HepG2 (cell line): ENCODE results near the gene GLI3. TPM values are rescaled to one million over a fixed set of nuclear protein-coding genes. Genes with fewer than 3 reads are reported as not detected.

Experiments
- ATAC-seq: fragments of 200-7000 bp; cut with Tn5 transposase; 3 replicates; pipeline ENCODE4 v1.9.1; 2020; ENCODE audit warnings: mild to moderate bottlenecking, moderate library complexity
- BruUV-seq: library from RNA; stranded (reverse); fragments of 400-500 nt; replicated peaks from 2 replicates; lab custom pipeline; 2021; lab: Mats Ljungman, UMichigan
- CTCF ChIA-PET: fragments of 300-600 bp; formaldehyde crosslinking; extraction: SDS; loops from one replicate; lab custom pipeline; 2021; ENCODE audit warnings: low total read pairs, inconsistent platforms, low intra/inter-chr PET ratio; lab: Yijun Ruan, JAX
- POLR2A ChIA-PET: fragments of 350-600 bp; sonication (Branson Sonifier 250); formaldehyde crosslinking; loops from one replicate; lab custom pipeline; 2020; ENCODE audit warnings: antibody characterized with exemption, inconsistent platforms; lab: Yijun Ruan, JAX
- DNase-seq: peaks from one replicate; pipeline ENCODE4 v3.0.0-alpha.2; 2015; ENCODE audit warnings: low spot score
- FAIRE-seq: peaks from 3 replicates; lab custom pipeline; 2011; peaks lifted over from hg19 to GRCh38; lab: Jason Lieb, UNC
- H2AFZ ChIP-seq: one replicate; pipeline ENCODE4 v1.6.1; 2011; ENCODE audit warnings: low read length, inconsistent platforms
- H3K27ac ChIP-seq: fragments of 300-600 bp; 3 replicates; pipeline ENCODE4 v1.8.0; 2011; ENCODE audit warnings: mixed run types, mild to moderate bottlenecking, mixed read lengths, low read length, inconsistent platforms; ENCODE audit not compliant: insufficient read depth; ENCODE audit errors: extremely low read length
- H3K27me3 ChIP-seq, 2 experiments: fragments of 200-600 bp in 1 of 2; 2 replicates in 1 of 2; 3 replicates in 1 of 2; pipeline versions ENCODE4 v1.6.0 to v1.8.0; 2011; ENCODE audit warnings: low read length in 2 of 2, mild to moderate bottlenecking in 2 of 2, moderate library complexity in 2 of 2, inconsistent platforms in 1 of 2; ENCODE audit not compliant: insufficient read depth in 2 of 2, control insufficient read depth in 1 of 2
- H3K36me3 ChIP-seq, 2 experiments: fragments of 200-600 bp in 1 of 2; replicated peaks in 1 of 2; 2 replicates in 1 of 2; 3 replicates in 1 of 2; pipeline versions ENCODE4 v1.5.1 to v1.8.0; 2011; ENCODE audit warnings: low read length in 2 of 2, inconsistent platforms in 1 of 2; ENCODE audit not compliant: insufficient read depth in 2 of 2, control insufficient read depth in 1 of 2
- H3K4me1 ChIP-seq: 2 replicates; pipeline ENCODE4 v1.5.1; 2012; ENCODE audit warnings: low read length, inconsistent platforms; ENCODE audit not compliant: insufficient read depth
- H3K4me2 ChIP-seq: 2 replicates; pipeline ENCODE4 v1.6.0; 2011; ENCODE audit warnings: low read depth, low read length, inconsistent platforms
- H3K4me3 ChIP-seq, 3 experiments: fragments of 200-600 bp in 1 of 3; sonication (generic), shearing (Covaris generic) in 1 of 3; replicated peaks in 1 of 3; 2 replicates each; pipeline ENCODE4 v1.5.1; 2011 to 2016; ENCODE audit warnings: low read length in 3 of 3, inconsistent platforms in 2 of 3, low read depth in 2 of 3, mild to moderate bottlenecking in 2 of 3, control low read depth in 1 of 3, mixed read lengths in 1 of 3; ENCODE audit not compliant: insufficient read depth in 1 of 3
- H3K79me2 ChIP-seq: one replicate; pipeline ENCODE4 v1.6.1; 2011; ENCODE audit warnings: low read length, inconsistent platforms; ENCODE audit not compliant: insufficient read depth
- H3K9ac ChIP-seq: 2 replicates; pipeline ENCODE4 v1.6.0; 2011; ENCODE audit warnings: mild to moderate bottlenecking, low read depth, low read length, inconsistent platforms; ENCODE audit not compliant: insufficient read depth
- H3K9me3 ChIP-seq: 2 replicates; pipeline ENCODE4 v1.5.1; 2012; ENCODE audit warnings: mild to moderate bottlenecking, low read length
- H4K20me1 ChIP-seq: 2 replicates; pipeline ENCODE4 v1.6.0; 2011; ENCODE audit warnings: inconsistent platforms, mild to moderate bottlenecking, low read length, moderate library complexity; ENCODE audit not compliant: insufficient read depth
- BCL3 ChIP-seq: sonication (generic); formaldehyde crosslinking; IDR thresholded peaks from 2 replicates; pipeline ENCODE4 v1.5.1; 2020; ENCODE audit warnings: mild to moderate bottlenecking, missing genetic modification reagents, moderate library complexity
- CREB3 ChIP-seq: sonication (generic); formaldehyde crosslinking; IDR thresholded peaks from 2 replicates; pipeline ENCODE4 v1.5.0; 2020; ENCODE audit warnings: missing genetic modification reagents
- E2F2 ChIP-seq: sonication (generic); formaldehyde crosslinking; IDR thresholded peaks from 2 replicates; pipeline ENCODE4 v1.4.0; 2020; ENCODE audit warnings: missing genetic modification reagents, borderline replicate concordance
- FOSL2 ChIP-seq: sonication (generic); formaldehyde crosslinking; IDR thresholded peaks from 2 replicates; pipeline ENCODE4 v1.4.0; 2020; ENCODE audit warnings: missing genetic modification reagents
- KLF12 ChIP-seq: sonication (generic); formaldehyde crosslinking; IDR thresholded peaks from 2 replicates; pipeline ENCODE4 v1.4.0; 2020; ENCODE audit warnings: missing genetic modification reagents, borderline replicate concordance
- PRDM4 ChIP-seq: sonication (generic); formaldehyde crosslinking; IDR thresholded peaks from 2 replicates; pipeline ENCODE4 v1.9.0; 2021; ENCODE audit warnings: missing genetic modification reagents, borderline replicate concordance
- SETDB1 ChIP-seq: sonication (generic); formaldehyde crosslinking; IDR thresholded peaks from 2 replicates; pipeline ENCODE4 v1.5.1; 2020; ENCODE audit warnings: missing genetic modification reagents, mild to moderate bottlenecking, borderline replicate concordance
- ZMYM4 ChIP-seq: sonication (generic); formaldehyde crosslinking; IDR thresholded peaks from 2 replicates; pipeline ENCODE4 v1.8.1; 2023; ENCODE audit warnings: mild to moderate bottlenecking, missing genetic modification reagents
- ZNF101 ChIP-seq: sonication (generic); formaldehyde crosslinking; IDR thresholded peaks from 2 replicates; pipeline ENCODE4 v1.4.0; 2020; ENCODE audit warnings: mild to moderate bottlenecking, low read depth, missing genetic modification reagents, borderline replicate concordance
- ZNF616 ChIP-seq: sonication (generic); formaldehyde crosslinking; IDR thresholded peaks from 2 replicates; pipeline ENCODE4 v1.5.0; 2020; ENCODE audit warnings: low read depth, mild to moderate bottlenecking, missing genetic modification reagents
- ZNF761 ChIP-seq: sonication (generic); formaldehyde crosslinking; conservative IDR thresholded peaks from 2 replicates; pipeline ENCODE4 v1.4.0; 2020; ENCODE audit warnings: mild to moderate bottlenecking, missing genetic modification reagents
- ZSCAN21 ChIP-seq: sonication (generic); formaldehyde crosslinking; IDR thresholded peaks from 2 replicates; pipeline ENCODE4 v1.8.0; 2022; ENCODE audit warnings: mild to moderate bottlenecking, missing genetic modification reagents, moderate library complexity, borderline replicate concordance
- ZSCAN9 ChIP-seq: IDR thresholded peaks from 2 replicates; pipeline ENCODE4 v1.6.1; 2016; ENCODE audit warnings: borderline replicate concordance
- WGBS: methylation state at CpG from one replicate; pipeline ENCODE4 v1.1.6; 2017; ENCODE audit warnings: low lambda C conversion rate; 5-methylcytosine and 5-hydroxymethylcytosine counted together
- in situ Hi-C: cut with HindIII; loops from 2 replicates; pipeline ENCODE4 v1.10.0; 2017; ENCODE audit warnings: low pct_unique_long_range_greater_than_20kb; ENCODE audit not compliant: extremely low pct_ligation_motif_present
- intact Hi-C: fragments of 100-400 bp; cut with micrococcal nuclease; formaldehyde crosslinking; loops from one replicate; pipeline ENCODE4 v1.10.0; 2022; ENCODE audit not compliant: unreplicated experiment
- polyA plus RNA-seq, 8 experiments: library from polyadenylated mRNA; depleted of rRNA in 3 of 8; stranded (reverse) in 7 of 8; unstranded in 1 of 8; fragments of >200 nt; fragmentation: Illumina TruSeq in 4 of 8; extraction: Trizol in 4 of 8; gene quantifications; 2 replicates each; pipeline versions ENCODE4 v1.2.1 to v1.2.3, GENCODE V29; 2011 to 2016; ENCODE audit warnings: low read depth in 4 of 8, missing spikeins in 1 of 8, mixed read lengths in 1 of 8; ENCODE audit not compliant: insufficient read depth in 1 of 8
- total RNA-seq, 5 experiments: library from RNA; depleted of rRNA; stranded (reverse); fragments of >200 nt; fragmentation: Illumina TruSeq; extraction: Trizol; gene quantifications; 2 replicates each; pipeline ENCODE4 v1.2.3, GENCODE V29; 2016; ENCODE audit warnings: low read depth in 1 of 5

The GLI3 gene
- total and polyA plus RNA-seq, 2 of the 13 experiments (the other 11 are each of a cell fraction or from before 2014, with no cell fraction given) = not detected

- no TSS peak for BruUV-seq
- CTCF ChIA-PET = no interaction called here
- intact Hi-C loops (no loop called here), in situ Hi-C loops (no loop called here)
- H3K9me3 ChIP-seq = no peaks in the 10 kb centered on the region
- H3K4me3 ChIP-seq = no peak overlapping the region
- H3K9ac ChIP-seq = no peak overlapping the region
- H3K4me1 ChIP-seq = no peaks in the 10 kb centered on the region
- WGBS = 6% methylated on average over 4 of the region's 4 CpGs
- ATAC-seq (no peak), DNase-seq (no peak), FAIRE-seq (no peak)
- no peaks in the 10 kb centered on the region for H3K36me3 ChIP-seq
- no peak overlapping the region for H3K27ac ChIP-seq
- H4K20me1 ChIP-seq = no peaks in the 10 kb centered on the region
- peaks cover 0 to 8% of the 10 kb centered on the region in 2 experiments; a peak in 1 of 5 replicates for H3K27me3 ChIP-seq
- H2AFZ ChIP-seq = no peak overlapping the region
- no peaks in the 10 kb centered on the region for H3K79me2 ChIP-seq
- TF ChIP-seq FOSL2 (CRISPR knock-in tag) = no peak
- TF ChIP-seq ZSCAN21 = no peak
- no peak for TF ChIP-seq SETDB1 (CRISPR knock-in tag)
- no peak for TF ChIP-seq KLF12 (CRISPR knock-in tag)
- TF ChIP-seq, all 625 proteins: peak for 0
- H3K4me2 ChIP-seq = no peak overlapping the region
- POLR2A ChIA-PET = no interaction called here
Observed at GRCh38 chr7:42137941-42138340, 99.1 kb downstream of the GLI3 start.

- no peak overlapping the region for H3K27ac ChIP-seq
- DNase-seq (no peak), FAIRE-seq (no peak), ATAC-seq (no peak)
- no peak overlapping the region for H3K4me3 ChIP-seq
- intact Hi-C loops = no loop called here
- WGBS = 3% methylated on average over 3 of the region's 3 CpGs
- no peaks in the 10 kb centered on the region for H3K36me3 ChIP-seq
- no TSS peak for BruUV-seq
- ChIA-PET CTCF (no interaction called here), POLR2A (no interaction called here)
- no peaks in the 10 kb centered on the region for H3K9me3 ChIP-seq
- no peak overlapping the region for H3K9ac ChIP-seq
- no peak overlapping the region for H2AFZ ChIP-seq
- no peaks in the 10 kb centered on the region for H3K4me1 ChIP-seq
- no peak overlapping the region for H3K4me2 ChIP-seq
- H4K20me1 ChIP-seq = no peaks in the 10 kb centered on the region
- H3K79me2 ChIP-seq = no peaks in the 10 kb centered on the region
- peaks cover 0 to 5% of the 10 kb centered on the region in 2 experiments; a peak in 1 of 5 replicates for H3K27me3 ChIP-seq
- in situ Hi-C loops = no loop called here
- TF ChIP-seq CREB3 (CRISPR knock-in tag) (no peak), ZNF616 (no peak), ZNF101 (CRISPR knock-in tag) (no peak), ZNF761 (no peak), PRDM4 (no peak), ZMYM4 (CRISPR knock-in tag) (no peak), BCL3 (CRISPR knock-in tag) (no peak), E2F2 (no peak), ZSCAN9 (CRISPR knock-in tag) (no peak)
Observed at GRCh38 chr7:42137431-42137830, 99.6 kb downstream of the GLI3 start.
